Measurements from ENCODE around the gene ATXN1.
"Not testable (repeated sequence)": the region's sequence is repeated elsewhere in the genome, so short reads cannot be mapped to it uniquely, and the experiment has no call there.

The ATXN1 gene

GRCh38 chr6:16717275-16717942 is 43.9 kb downstream of the ATXN1 start:
- no peak for DNase-seq

DNA sequence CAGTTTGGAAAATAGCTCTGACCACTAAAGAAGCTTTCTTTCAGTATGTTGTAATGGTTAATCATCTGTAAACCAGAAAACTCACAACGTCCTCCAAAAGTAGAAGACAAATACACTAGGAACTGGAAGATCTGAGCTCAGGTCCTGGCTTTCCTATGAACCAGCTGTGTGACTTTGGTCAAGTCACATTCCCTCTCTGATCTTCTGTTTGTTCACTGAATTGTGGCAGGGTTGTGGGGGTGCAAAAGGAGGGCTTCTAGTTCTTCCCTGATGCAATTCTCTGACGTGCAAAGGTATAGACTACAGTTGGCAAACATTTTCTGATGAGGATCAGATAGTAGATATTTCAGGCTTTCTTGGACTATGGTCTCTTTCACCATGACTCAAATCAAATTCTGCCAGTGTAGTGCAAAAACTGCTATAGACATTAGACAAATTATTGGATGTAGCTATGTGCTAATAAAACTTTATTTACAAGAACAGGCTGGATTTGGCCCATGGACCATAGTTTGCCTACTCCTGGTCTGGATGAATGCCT is 44.9 kb downstream of the ATXN1 start:
- DNase-seq = no peak

GRCh38 chr6:16713597-16713996 is 47.7 kb downstream of the ATXN1 start:
- no peak for DNase-seq

DNA sequence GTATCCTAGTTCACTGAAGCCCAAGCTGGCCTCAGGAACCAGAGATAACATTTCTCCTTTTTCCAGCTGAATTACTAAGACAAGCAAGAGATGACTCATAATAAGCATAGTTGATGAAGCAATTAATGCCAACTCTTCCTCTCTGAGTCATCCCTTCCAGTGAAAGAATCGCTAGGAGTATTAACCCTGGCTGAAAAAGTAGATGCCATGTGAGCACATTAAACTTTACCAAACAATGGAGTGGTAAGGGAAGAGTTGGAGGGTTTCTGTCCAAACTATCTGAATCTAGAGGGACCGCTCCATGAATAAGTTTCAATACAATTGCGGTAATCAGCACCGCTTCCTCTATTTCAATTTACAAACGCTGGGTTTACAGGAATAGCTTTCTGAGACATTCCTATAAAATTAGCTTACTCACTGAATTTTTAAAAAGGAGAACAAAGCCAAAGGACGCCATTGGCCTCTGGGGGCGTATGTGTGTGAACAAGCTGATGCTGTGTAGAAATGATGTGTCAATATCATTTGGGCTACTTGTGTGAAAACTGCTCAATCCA is 48.3 kb downstream of the ATXN1 start:
- no peak for DNase-seq

DNA sequence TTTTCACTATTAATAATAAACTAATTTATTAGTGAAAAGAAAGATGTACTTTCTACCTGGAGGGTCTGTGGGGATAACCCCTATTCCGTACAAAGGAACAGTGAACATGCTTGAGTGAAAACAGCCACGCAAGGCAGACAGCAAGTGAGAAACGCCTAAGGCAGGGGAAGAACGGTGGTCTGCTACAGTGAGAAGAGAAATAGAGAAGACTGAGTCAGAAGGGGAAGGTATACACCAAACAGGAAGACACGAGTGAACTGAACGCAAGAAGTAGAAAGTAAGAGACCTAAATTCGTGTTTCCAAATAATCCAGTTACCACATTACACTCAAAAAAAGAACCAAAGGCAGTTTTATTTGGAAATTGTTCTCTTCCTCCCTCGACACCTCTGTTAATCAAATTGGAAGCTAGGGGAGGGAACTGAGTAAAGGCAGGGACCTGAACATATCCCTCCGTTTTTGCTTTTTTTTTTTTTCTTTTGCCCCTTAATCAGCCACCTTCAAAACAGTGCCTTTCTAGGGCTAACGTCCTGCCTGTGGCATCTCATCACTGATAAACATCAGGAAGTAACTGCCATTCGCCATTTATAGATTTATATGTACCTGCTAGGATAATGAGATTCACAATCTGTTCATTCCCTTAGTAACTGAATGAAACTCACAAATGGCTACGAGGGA is 48.9 kb downstream of the ATXN1 start:
- DNase-seq = peak; percentile 51

GRCh38 chr6:16711546-16712254 is 49.6 kb downstream of the ATXN1 start:
- DNase-seq = no peak

DNA sequence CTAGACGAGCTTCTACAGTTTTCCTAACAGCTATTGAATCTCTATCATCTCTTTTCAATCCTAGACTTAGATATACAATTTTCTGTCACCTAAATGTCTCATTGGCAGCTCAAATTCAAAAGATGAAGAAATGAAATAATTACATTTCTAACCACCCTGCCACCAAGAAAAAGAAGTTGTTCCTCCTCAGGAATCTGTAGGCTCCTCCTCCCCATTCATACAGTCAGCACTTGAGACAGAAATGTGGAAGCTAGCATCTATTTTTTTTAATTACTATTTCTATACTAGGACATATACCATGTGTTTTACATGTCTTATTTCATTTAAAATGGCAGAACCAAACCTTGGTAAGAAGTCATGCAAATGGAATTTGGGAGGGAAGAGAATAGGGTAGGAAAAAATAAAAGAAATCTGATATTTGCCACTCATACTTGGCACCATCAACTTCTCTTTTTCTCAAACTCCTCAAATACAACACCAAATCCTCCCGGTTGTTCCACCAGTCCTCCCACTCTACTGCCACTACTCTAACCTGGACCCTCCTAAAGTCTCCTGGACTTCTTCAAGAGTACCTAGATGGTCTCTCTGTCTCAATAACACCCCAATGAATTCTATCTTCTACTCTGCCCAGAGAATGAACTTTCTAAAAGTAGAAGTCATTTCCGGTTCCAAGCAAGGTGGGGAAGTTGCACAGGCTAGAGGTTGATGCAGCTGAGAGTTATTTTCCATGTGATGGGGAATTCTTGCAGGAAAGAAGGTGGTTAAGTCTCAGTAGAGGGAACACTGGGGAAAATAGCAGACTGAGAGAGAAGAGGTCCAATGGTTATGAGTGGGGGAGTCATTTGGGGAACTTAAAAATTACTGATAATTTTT is 54.1 kb downstream of the ATXN1 start:
- DNase-seq = no peak

DNA sequence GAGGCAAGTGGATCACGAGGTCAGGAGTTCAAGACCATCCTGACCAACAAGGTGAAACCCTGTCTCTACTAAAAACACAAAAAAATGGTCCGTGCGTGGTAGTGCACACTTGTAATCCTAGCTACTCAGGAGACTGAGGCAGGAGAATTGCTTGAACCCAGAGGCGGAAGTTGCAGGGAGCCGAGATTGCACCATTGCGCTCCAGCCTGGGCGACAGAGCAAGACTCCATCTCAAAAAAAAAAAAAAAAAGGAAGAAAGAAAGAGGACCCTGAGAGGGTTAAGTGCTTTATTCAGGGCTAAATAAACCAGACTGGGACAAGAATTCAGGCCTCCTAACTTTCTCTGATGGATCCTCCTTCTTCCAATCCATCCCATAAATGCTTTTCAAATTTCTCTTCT is 54.8 kb downstream of the ATXN1 start:
- not testable (repeated sequence) for DNase-seq

GRCh38 chr6:16706029-16706428 is 55.2 kb downstream of the ATXN1 start:
- DNase-seq = no peak

GRCh38 chr6:16705081-16705993 is 55.9 kb downstream of the ATXN1 start:
- DNase-seq = no peak

- DNase-seq = no peak
Measured at GRCh38 chr6:16704401-16705045, 56.7 kb downstream of the ATXN1 start.

DNA sequence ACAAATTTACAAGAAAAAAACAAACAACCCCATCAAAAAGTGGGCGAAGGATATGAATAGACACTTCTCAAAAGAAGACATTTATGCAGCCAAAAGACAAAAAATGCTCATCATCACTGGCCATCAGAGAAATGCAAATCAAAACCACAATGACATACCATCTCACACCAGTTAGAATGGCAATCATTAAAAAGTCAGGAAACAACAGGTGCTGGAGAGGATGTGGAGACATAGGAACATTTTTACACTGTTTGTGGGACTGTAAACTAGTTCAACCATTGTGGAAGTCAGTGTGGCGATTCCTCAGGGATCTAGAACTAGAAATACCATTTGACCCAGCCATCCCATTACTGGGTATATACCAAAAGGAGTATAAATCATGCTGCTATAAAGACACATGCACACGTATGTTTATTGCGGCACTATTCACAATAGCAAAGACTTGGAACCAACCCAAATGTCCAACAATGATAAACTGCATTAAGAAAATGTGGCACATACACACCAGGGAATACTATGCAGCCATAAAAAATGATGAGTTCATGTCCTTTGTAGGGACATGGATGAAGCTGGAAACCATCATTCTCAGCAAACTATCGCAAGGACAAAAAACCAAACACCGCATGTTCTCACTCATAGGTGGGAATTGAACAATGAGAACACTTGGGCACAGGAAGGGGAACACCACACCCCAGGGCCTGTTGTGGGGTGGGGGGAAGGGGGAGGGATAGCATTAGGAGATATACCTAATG is 58.5 kb downstream of the ATXN1 start:
- DNase-seq = not testable (repeated sequence)

DNA sequence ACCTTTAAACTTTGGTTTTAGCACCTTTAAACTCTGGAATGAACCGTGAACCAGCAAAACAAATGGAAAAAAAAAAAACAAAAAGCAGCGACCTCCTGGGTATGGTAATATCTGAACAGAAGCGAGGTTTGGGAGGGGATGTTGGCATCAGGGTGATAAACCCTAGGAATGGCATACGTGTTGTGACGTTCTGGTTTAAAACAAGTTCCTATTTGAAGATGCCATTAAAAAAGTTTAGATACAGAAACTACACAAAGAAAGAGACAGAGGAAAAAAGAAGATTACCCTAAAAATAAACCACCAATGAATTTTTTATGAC is 60.4 kb downstream of the ATXN1 start:
- DNase-seq = no peak

GRCh38 chr6:16700202-16700915 is 60.9 kb downstream of the ATXN1 start:
- no peak for DNase-seq

DNA sequence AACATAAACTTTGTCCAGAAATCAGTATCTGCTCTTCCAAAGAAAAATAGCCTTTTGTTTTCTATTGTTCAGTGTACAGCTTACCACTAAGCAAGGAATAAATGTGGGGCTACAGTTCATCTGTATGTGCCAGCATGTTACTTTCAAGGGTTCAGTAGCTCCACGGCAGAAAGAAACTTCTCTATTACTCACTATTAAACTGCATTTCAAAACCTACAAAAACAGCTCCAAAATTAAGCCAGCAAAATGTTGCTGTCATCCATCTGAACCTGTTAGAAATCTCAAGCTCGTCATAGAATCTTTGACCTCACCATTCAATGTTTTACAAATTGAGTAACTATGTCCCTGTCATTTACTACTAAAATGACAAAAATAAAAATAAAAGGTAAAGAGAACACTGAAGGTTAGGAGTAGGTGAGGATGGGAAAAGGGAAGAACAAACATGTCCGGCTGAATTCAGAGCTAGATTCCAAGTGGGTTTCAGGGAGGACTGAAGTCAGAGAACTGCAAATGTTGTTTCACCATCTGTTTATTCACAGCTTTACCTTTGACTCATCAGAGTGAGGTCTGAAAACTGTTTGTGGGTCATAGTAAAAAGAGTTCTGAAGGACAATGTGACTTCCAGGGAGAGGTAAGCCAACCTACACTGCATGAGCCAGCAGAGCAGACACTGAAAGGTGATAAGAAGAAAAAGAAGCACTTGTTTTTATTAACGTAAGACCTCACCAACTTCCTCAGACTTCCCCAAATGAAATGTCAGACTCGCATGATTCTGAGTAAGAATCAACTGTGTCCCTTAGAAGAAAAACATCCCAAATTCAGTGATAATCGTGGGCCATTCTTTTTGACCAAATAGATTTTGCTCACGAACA is 62.0 kb downstream of the ATXN1 start:
- no peak for DNase-seq

GRCh38 chr6:16698162-16698533 is 63.1 kb downstream of the ATXN1 start:
- peak; percentile 87 for DNase-seq

DNA sequence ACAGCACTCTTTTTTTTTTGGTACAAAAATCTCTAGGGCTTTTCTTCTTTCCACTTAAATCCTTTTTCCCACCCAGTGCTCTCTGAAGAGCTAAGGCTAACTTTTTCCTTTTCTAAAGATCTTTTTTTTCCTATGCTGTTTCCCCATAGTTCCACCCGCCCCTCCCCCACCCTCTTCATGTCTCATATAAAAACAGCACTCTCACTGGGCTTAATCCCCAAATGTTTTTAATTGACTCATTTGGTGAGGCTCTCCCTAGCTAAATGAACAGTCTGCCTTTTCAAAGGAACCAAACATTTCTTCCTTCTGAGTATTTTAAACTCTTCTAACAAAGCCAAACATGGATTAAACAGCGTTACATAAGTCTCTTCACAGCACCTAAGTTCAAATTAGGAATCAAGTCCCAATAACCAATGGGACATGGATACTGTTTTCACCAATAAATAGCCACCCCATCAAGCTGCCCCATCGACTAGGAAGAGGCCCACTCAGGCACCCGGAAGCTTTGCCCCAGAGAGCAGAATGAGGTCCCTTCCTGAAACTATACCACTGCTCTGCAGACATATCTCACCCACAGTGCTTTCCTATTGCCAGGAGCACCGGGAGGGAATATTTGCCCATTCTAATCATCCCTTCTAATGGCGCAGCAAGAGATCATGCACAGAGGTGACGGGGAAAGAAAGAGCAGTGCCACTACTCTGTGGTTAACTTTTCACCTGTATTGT is 63.7 kb downstream of the ATXN1 start:
- peak; percentile 87 for DNase-seq

DNA sequence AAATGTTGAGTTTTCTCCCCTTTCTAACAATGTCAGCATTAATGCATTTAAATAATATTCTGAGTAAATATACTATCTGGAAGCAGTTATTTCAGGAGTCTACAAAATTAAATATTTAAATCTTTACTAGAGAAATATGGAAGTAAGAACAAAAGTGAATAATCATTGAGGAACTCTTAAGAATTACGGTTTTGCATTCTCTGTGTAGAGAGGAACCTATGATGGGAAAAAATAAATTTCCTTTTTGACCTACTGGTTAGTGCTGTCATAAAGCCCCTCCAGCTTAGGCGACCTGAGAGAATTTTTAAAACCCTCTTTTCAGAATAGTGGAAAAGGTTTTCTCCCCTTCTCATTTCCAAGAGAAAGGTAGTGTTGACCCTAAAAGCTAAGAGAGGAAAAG is 64.8 kb downstream of the ATXN1 start:
- DNase-seq = no peak
